GM21528 (cell line): ENCODE data around the gene SUGT1.
A peak's percentile ranks its signal among the peaks of the same experiment; 100 is the strongest.
"Not testable (repeated sequence)": the region's sequence is repeated elsewhere in the genome, so short reads cannot be mapped to it uniquely, and the experiment has no call there.

Experiments
- ATAC-seq: cut with Tn5 transposase; IDR thresholded peaks from one replicate; pipeline ENCODE4 v1.9.1; 2021; ENCODE audit warnings: mild to moderate bottlenecking, moderate library complexity; ENCODE audit not compliant: unreplicated experiment, low FRiP score

Gene SUGT1

DNA sequence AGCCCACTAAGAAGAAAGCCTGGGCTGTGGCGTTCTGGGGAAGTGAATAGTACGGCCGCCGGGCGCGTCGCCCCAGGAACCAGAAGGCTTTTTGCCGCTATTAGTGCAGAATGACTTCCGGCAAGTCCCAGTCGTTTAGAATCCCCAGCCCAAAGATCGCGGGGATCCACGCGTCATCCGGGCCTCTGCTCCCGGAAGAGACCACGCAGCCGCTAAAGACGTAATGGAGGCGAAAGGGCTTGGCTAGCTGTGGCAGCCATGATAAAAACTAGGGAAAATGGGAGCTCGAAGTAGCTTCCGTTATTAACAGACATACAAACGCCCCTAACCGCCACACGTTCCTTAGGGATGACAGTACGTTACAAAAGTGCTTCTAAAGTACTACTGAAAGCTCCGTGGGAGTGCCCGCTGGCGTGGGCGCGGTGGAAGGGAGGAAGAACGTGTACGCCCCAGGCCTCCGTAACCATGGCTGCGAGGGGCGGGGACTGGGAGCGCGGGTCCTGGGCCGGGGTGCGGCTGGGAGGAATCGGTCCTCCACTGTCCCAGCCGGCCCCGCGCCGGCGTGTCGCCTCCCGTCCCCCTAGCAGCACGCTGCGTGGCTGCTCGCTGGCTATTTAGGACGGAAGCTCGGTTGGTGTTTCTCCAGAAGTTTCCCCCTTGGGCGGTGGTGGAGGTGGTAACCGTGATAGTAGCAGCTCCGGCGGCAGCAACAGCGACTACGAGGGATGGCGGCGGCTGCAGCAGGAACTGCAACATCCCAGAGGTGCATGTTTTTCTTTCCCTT is at the start of gene SUGT1:
TSS of gene SUGT1 (plus strand) at position 641 of the 784 bp plus-strand sequence. CDS start at position 726, 85 bp downstream.
- ATAC-seq = peak; percentile 96

DNA sequence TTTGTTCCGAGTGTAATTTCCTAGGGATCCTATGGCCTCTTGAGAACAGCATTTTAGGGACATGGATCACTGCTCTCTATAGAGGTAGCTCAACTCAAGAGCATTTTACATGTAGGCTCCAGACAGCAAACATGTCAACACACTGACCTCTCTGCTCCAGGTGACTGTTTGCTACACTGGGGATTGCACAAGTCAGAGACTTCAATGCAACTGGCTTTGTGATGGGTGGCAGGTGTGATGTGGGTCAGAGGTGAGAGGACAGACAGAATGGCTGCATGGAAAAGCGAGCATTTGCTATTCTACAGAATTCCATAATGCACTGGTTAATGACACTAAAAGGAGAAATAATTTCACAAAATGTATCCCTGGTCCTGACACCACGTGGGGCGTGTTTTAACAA is 49.3 kb upstream of the SUGT1 start:
- ATAC-seq = not testable (repeated sequence)

DNA sequence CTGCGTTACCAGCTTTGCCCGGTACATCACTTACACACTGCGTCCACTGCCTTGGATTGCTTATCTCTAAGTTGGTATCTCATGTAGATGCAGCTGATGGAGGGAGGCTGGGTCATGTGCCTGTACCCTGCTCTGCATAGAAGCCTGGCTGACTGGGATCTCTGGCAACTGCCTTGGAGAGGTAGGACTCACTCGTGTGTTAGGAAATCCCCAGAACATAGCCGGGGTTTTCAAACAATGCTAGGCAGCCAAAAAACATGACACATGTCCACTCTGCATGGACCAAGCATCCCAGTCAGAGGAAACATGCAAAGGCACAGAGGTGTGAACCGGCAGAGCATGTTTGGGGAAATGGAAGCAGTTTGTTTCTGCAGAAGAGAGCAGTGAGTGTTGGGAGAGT is 46.5 kb upstream of the SUGT1 start:
- not testable (repeated sequence) for ATAC-seq

DNA sequence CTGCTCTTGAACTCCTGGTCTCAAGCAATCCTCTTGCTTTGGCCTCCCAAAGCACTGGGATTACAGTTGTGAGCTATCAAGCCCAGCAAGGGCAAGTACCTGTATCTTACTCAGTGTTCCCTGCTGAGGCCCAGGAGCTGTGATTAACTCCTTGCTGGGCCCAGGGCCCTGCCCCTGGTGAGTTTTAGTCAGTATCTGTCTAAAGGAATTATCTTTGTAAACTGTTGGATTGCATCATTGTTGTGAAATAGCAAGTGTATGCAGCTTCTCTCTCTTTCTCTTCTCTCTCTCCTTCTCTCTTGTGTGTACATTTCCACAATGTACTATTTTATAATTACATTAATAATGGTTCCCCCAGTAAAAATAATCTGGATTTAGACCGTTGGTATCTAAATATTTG is 45.8 kb upstream of the SUGT1 start:
- not testable (repeated sequence) for ATAC-seq

DNA sequence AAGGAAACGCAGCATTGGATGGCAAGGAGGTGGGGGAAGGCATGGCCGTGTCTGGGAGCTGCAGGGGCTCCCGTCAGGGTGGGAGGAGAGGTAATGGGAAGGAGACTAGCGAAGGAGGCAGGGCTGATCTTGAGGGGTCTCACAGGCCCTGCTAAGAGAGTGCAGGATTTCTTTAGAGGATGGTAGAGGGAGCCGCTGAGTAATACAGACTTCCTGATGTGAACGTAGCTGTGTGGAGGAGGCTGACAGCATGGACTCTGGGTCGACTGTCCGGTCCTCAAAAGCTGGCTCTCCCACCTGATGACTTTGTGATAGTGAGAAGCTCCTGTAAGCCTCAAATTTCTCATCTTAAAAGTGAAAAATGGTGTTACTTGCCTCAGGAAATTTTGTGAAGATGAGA is 44.5 kb upstream of the SUGT1 start:
- not testable (repeated sequence) for ATAC-seq

DNA sequence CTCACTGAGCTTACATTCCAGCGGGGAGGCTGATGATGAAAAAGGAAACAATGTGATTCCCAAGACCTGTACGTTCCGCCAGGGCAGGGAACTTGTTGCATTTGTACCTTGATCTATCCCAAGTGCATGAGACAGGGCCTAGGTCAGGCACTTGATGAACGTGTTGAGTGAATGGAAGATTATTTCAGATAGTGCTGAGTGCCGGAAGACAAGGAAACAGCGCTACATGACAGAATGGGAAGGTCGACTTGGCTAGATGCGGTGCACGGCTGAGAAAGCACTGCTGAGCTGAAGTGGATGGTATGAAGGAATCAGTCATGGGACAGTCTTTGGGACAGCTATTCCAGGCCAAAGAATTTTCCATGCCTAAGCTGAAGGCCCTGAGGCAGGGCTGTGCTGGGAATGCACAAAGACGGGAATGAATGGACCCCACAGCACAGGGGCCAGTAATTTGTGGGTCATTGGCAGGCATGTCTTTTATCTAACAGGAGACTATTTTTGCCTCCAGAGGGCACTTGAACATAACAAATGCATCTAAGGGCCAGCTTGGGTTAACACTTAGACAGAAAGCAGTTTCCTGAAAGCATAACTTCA is 43.5 kb upstream of the SUGT1 start:
- ATAC-seq = not testable (repeated sequence)

DNA sequence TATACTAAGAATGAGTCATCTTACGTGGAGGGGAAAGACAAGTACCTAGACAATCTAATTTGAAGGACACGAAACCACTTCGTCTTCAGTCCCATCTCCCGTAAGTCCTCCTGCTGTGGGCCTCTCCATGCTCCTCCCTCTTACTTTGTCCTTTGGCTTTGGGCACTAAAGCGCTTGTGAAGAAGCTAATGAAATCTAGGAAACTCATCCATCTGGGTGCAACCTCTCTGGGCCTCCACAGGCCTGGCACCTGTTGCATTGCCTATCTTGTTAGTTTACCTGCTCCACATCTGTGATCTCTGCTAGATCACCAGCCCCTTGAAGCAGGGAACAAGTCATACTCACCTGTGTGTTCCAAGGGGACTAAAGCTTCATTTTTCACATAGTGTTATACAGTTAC is 42.5 kb upstream of the SUGT1 start:
- ATAC-seq = not testable (repeated sequence)

DNA sequence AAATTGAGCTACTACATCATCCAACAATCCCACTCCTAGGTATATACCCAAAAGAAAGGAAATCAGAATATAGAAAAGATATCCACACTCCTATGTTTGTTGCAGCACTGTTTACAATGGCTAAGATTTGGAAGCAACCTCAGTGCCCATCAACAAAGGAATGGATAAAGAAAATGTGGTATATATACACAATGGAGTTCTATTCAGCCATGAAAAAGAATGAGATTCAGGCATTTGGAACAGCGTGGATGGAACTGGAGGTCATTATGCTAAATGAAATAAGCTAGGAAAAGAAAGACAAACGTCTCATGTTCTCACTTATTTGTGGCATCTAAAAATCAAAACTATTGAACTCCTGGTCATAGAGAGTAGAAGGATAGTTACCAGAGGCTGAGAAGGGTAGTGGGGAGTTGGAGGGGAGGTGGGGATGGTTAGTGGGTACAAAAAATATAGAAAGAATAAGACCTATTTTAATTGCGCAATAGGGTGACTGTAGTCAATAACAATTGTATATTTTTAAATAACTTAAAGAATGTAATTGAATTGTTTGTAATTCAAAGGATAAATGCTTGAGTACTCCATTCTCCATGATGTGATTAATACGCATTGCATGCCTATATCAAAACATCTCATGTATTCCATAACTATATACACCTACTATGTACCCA is 37.4 kb upstream of the SUGT1 start:
- no peak for ATAC-seq

DNA sequence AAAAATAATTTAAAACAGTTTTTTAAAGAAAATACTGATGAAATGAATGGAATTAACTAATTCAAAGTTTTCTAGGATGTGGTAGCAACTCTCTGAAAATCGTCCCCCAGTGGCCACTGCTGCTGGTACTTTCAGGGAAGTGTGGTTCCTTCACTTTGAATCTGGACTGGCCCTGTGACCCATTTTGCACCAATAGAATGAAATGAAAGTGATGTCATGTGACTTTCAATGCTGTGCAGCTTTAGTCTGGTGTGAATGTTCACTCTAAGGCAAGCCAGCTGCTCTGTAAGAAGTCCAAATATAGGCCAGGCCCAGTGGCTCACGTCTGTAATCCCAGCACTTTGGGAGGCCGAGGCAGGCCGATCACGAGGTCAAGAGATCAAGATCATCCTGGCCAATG is 36.8 kb upstream of the SUGT1 start:
- no peak for ATAC-seq

DNA sequence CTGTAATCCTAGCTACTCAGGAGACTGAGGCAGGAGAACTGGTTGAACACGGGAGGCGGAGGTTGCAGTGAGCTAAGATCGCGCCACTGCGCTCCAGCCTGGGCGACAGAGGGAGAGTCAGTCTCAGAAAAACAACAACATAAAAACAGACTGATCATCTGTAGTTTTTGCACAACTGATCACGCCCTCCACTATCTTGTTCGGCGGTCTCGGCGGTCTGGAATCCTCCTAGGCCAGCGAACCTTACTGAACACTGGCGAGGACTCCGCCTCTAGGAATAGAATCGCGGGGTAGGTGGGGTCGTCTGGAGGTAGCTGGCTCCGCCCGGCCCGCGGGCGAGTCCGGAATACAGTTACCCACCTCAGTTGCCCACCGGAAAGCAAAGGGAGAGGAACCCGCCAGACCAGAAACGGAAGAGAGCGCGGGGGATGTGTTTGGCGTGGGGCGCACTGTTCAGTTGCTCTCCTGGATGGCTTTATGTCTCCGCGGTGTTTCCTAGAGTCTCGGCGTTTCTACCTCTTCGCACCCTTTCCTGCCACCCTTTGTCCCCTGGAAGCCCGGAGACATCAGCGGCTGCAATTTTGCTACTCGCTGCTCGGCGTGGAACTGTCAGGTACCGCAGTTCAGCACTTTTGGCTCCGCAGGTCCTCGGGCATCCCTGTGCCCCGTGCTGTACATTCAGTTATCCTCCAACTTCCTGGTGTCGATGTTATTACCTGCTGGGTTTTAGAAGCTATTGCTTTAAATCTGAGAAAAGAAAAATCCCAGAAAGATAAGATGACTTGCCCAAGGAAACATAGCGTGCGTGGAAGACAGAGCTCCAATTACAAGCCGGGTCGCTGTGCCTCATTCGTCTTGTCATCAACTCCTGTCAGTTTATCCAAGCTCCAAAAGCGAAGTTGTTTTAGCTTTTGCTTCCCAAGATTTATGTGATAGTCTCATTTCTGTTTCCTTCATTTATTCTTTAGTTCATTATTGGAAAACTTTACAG is 35.3 kb upstream of the SUGT1 start:
- ATAC-seq = peak; percentile 97

DNA sequence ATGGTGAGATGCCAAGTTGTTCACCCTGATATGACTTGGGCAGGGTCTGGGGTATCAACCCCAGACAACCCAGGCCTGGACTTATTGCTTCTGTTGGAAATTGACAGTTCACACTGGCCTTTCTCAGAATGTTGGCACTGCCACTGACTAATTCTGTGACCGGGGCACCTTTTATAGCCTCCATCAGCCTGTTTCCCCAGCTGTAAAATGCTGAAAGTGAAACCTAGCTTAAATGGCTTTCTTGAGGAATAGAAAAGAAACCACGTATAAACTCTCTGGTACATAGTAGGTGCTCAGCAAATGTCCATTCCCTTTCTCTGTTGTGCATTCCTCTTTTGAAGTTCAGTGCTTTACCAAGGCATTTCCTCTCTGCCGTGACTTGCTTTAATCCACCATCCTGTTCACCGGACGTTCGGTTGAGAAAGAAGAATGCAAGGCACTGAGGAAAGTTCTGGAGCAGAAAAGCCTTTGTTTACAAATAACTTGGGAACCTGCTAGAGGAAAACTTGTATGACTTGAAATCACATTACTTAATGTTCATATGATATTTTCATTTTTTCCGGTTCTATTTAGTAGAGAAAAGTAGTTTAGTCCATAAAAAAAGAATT is 21.4 kb upstream of the SUGT1 start:
- ATAC-seq = peak; percentile 58

DNA sequence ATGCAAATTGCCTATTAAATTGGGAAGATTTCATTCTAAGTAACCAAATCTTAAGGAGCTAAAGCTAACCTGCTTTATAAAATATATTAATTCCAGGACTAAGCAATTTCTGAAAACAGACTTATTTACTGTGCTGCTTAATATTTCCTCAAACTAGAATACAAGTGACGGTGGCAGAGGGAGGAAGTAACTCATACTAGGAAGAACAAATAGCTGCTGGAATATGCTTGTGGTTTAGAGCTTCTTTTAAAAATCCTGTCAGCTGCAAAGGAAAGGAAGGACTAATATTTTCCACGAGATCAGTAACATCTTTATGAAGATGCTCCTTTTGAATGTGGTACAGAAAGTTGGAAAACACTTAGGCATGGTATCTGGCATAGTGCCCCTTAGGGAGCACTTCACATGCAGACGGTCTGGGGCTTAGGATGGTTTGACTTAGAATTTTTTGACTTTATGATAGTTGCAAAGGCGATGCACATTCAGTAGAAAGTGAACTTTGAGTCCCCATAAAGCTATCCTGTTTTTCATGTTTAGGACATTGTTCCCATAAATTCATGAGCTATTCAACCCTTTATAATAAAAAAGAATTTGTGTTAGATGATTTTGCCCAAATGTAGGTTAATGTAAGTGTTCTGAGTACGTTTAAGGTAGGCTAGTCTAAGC is 13.8 kb upstream of the SUGT1 start:
- no peak for ATAC-seq

DNA sequence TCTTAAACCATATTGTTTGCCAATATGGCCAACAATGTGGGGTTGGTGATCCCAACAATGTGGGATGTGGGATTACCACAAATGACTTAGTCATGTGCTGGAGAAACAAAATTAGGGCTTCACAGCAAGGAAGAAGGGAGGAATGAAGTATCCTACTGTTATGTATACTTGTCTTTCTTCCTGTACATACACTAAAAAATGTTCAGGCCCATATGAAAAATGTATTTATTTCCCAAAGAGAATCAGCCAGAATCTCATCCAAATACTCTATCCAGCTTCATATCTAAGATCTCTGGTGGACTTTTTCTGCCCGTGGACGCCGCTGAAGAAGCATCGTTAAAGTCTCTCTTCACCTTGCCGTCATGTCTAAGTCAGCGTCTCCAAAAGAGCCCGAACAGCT is 10.5 kb upstream of the SUGT1 start, which contains the start of gene HNRNPA1L2:
TSS of gene HNRNPA1L2 (plus strand) at position 301 of the 400 bp plus-strand sequence. CDS start at position 363, 62 bp downstream.
- ATAC-seq = no peak

DNA sequence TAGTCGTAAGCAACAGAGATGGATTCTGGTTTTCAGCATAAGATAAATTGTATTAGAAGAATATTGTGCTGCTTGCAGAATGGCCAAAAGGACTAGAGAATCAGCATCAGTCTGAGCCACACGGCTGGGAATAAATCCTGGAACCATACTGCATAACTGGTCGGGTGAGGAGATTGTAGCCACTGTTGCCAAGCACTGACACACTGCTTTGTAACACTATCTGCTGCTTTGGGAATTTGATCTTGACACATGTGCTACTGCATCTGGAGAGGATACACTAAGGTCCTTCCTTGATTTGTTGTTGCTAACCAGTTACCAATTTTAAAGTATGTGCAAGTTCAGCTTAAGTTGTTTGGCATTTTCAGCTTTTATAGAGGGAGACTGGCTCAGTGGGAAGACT is 8.5 kb upstream of the SUGT1 start:
- no peak for ATAC-seq

DNA sequence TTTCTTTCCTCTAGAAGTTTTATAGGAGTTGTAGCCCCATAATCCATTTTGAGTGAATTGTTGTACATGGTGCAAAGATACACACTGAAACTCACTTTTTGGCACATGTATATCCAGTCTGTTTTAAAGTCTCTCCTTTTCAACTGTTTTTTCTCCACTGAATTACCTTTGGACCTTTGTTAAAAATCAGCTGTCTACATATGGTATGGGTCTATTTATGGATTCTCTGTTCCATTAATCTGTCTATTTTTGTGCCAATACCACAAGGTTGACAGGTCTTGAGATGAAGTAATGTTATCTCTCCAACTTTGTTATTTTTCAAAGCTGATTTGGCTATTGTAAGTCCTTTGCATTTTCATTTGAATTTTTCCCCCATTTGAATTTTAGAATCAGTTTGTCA is 5.7 kb upstream of the SUGT1 start:
- ATAC-seq = no peak

DNA sequence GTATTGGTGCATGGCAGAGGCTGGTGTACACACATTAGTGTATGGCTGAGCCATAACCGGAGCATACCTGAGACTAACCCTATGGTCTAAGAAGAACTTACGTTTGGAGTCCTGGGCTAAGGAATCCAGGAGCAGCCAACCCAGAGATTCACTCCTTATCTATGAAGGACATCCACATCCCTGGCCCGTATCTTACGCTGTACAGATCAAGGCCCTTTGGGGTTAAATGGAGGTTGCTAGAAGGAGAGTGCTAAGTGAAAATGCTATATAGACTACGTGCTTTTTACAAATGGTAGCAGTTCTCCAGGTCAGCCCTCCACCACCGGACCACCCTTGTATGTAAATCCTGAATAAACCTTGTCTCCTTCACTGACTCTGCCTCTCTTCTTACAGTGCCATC is 1.9 kb upstream of the SUGT1 start:
- ATAC-seq = no peak

DNA sequence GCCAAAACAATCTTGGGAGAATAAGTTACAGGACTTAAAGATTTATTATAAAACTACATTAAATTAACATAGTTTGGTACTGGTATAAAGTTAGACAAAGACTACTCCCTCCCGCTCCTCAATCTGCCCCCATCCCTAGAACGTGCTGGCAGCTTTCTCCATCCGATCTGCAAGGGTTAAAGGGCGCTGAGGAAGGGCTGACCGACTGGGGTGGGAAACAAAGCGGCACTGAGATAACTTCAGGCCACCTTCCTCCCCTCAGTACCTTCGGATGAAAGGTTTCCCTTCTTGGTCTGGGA is 790 bp upstream of the SUGT1 start:
- no peak for ATAC-seq

DNA sequence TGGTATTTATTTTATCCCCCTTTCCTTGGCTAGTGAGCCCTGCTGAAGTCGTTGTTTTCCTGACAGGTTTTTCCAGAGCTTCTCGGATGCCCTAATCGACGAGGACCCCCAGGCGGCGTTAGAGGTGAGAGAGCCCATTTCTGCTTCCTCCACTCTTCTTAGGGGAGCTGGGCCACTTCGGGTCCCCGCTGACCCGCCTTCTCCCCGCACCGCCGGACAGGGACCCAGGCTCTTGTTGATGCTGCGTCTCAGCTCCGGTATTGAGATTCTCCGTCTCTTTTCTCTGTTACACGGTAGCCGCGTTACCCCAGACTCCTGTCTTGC is 306 bp downstream of the SUGT1 start:
- ATAC-seq = peak; percentile 47

DNA sequence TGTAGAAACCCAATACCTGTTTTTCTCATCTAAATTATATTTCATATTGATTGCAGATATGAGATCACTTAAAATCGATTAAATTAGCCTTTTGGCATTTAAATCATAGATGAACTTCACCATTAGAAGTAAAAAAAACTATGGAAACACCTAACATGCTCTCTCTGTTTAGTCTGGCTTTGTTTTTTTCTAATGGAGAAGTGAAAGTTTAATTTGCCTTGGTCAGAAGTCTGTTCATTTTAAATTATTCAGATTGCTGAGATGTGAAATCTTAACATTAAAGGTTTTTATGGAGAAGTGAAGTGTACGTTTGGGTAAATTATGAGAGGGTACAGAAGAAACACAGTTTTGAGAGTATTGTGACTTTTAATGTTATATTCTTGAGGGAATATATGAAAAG is 6.7 kb downstream of the SUGT1 start:
- no peak for ATAC-seq

DNA sequence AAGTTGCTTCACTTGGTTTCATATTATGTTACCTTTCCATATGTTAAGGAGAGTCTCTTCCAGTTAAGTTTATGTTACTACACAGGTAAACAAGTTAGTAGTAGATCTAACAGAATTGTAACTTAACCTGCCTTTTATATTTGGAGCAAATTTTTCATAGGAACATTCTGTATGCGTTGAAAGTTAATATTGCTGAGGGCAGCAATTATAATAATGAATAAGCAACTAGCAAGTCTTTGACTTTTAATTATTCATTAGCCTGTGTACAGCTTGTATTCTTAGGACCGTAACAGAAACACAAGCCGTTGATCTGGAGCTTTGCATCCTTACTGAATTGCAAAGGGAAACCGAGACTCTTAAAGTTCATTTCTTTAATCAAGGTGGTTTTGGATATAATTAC is 11.6 kb downstream of the SUGT1 start:
- ATAC-seq = no peak
